Testis (tissue), 3 donors: ENCODE results near the gene ZNF521. TPM values are rescaled to one million over a fixed set of nuclear protein-coding genes. Genes with fewer than 3 reads are reported as not detected.

Experiments
- DNase-seq: peaks from one replicate; pipeline ENCODE4 v3.0.0-alpha.2; 2019
- H3K27ac ChIP-seq, 2 donors: fragments of 200-600 bp; sonication (generic); one replicate each; pipeline ENCODE4 v1.5.1; 2019
- H3K27me3 ChIP-seq: fragments of 200-600 bp; sonication (generic); one replicate; pipeline ENCODE4 v1.5.1; 2019
- H3K36me3 ChIP-seq: fragments of 200-600 bp; sonication (generic); one replicate; pipeline ENCODE4 v1.5.1; 2017; ENCODE audit warnings: low read depth; ENCODE audit errors: missing control alignments
- H3K4me1 ChIP-seq: fragments of 200-600 bp; sonication (generic); one replicate; pipeline ENCODE4 v1.5.1; 2019
- H3K4me3 ChIP-seq, 2 donors: fragments of 200-600 bp; sonication (generic); one replicate each; pipeline ENCODE4 v1.5.1; 2017 to 2019
- H3K9me3 ChIP-seq: fragments of 200-600 bp; sonication (generic); one replicate; pipeline ENCODE4 v1.5.1; 2017
- CTCF ChIP-seq, 3 experiments: fragments of 450-650 bp in 2 of 3; fragments of 200-600 bp in 1 of 3; sonication (generic) in 1 of 3; IDR thresholded peaks; one replicate each; pipeline ENCODE4 v1.5.1; 2016 to 2019; ENCODE audit warnings: antibody characterized with exemption in 3 of 3, mild to moderate bottlenecking in 2 of 3, moderate library complexity in 1 of 3
- POLR2A ChIP-seq: fragments of 450-650 bp; IDR thresholded peaks from one replicate; pipeline ENCODE4 v1.6.1; 2017; ENCODE audit warnings: antibody characterized with exemption, mild to moderate bottlenecking, moderate library complexity
- WGBS, 2 donors: methylation state at CpG; one replicate each; pipeline ENCODE4 v1.1.5; 2018; 5-methylcytosine and 5-hydroxymethylcytosine counted together
- intact Hi-C: fragments of 100-400 bp; cut with DNase I; formaldehyde crosslinking; loops from one replicate; pipeline ENCODE4 v1.15.1; 2023; ENCODE audit warnings: low total_unique reads
- polyA plus RNA-seq: library from polyadenylated mRNA; stranded (reverse); fragments of 350-450 nt; fragmentation: Illumina TruSeq; extraction: RNeasy Lipid Tissue Mini Kit (QIAGEN cat#74804); gene quantifications from one replicate; pipeline ENCODE4 v1.2.3, GENCODE V29; 2014; ENCODE audit warnings: low read depth, low replicate concordance; ENCODE audit not compliant: insufficient read depth
- total RNA-seq, 2 donors: library from RNA; depleted of rRNA; stranded (reverse); fragments of >200 nt; gene quantifications; one replicate each; pipeline ENCODE4 v1.2.3, GENCODE V29; 2016

ZNF521 gene
- total and polyA plus RNA-seq, 3 donors from 2014 or later, result 8.7 to 46.9 (median 34.7) TPM

DNA sequence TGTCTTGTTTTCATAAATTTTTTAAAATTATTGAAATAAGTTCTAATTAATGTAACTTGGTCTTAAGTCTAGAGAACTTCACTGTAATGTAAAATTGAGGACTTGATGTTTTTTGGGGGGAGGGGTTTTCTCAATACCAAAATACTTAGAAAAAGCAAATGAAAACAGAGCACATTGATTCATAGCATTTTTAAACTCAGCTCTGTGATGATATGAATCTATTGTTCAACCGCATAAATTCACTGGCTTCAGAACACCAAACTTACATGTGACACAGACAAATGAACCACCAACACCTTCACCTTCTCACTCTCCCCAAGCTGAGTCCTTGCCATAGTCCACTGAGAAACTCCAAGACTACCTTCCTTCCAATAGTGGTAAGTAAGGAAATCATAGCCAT, 108.2 kb downstream of the ZNF521 start:
- no peak for TF ChIP-seq CTCF (IDR thresholded peaks at IDR 0.05)
- no peak for TF ChIP-seq POLR2A
- 92% methylated on average over 1 of the region's 1 CpG for WGBS, 2 donors
- no peaks in the 10 kb centered on the region for H3K27me3 ChIP-seq
- intact Hi-C loops, result no loop called here
- no peaks in the 10 kb centered on the region for H3K36me3 ChIP-seq
- no peaks in the 10 kb centered on the region for H3K4me1 ChIP-seq
- no peak overlapping the region for H3K27ac ChIP-seq
- DNase-seq, result no peak
- no peak overlapping the region for H3K4me3 ChIP-seq
- no peaks in the 10 kb centered on the region for H3K9me3 ChIP-seq

DNA sequence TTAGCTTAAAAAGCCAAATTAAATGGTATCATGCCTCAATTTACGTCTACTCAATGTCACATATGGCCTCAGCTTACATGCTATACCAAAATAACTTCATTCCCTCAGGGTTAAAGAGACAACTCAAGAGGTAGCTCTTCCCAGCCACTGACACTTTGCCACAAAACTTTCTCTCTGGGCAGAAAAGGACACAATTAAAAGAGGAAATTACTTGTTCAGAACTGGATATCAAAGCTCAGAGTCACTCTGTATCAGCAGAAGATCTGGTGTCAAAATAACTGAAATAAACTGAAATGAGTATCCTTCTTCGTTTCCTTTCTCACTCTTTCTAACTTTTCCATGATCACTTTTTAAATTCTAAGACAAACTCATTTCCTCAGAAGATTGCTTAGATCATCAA, 108.7 kb downstream of the ZNF521 start:
- H3K27ac ChIP-seq, result no peak overlapping the region

DNA sequence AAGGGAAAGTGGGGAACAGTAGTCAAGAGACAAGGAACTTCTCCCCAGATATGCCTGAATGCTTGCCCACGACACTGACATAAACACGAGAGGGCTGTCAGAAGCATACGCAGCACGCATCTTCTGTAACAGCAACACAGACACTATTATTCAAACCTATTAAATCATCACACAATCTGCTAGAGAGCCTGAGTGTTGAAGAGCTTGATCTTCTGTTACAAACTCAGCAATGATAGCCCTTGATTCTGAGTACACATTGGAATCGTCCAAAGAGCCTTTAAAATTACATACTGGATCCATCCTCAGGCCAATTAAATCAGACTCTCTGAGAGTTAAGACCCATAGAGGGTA, 111.6 kb downstream of the ZNF521 start:
- TF ChIP-seq CTCF (IDR thresholded peaks at IDR 0.05) (no peak), POLR2A (no peak)
- WGBS, 2 donors, result 88 to 89% methylated on average over 5 of the region's 5 CpGs
- Histone ChIP-seq H3K27me3 (no peaks in the 10 kb centered on the region), H3K27ac (no peak overlapping the region), H3K4me3 (no peak overlapping the region), H3K9me3 (no peaks in the 10 kb centered on the region), H3K36me3 (no peaks in the 10 kb centered on the region), H3K4me1 (no peaks in the 10 kb centered on the region)
- intact Hi-C loops, result no loop called here
- DNase-seq, result no peak

More for the DNA sequence above, 108.7 kb downstream of the ZNF521 start:
- intact Hi-C loops, result no loop called here
- Histone ChIP-seq H3K4me3 (no peak overlapping the region), H3K36me3 (no peaks in the 10 kb centered on the region), H3K9me3 (no peaks in the 10 kb centered on the region), H3K4me1 (no peaks in the 10 kb centered on the region), H3K27me3 (no peaks in the 10 kb centered on the region)
- no peak for TF ChIP-seq CTCF (IDR thresholded peaks at IDR 0.05)
- no peak for TF ChIP-seq POLR2A
- 83 to 90% methylated on average over 2 of the region's 2 CpGs for WGBS, 2 donors
- DNase-seq, result no peak

DNA sequence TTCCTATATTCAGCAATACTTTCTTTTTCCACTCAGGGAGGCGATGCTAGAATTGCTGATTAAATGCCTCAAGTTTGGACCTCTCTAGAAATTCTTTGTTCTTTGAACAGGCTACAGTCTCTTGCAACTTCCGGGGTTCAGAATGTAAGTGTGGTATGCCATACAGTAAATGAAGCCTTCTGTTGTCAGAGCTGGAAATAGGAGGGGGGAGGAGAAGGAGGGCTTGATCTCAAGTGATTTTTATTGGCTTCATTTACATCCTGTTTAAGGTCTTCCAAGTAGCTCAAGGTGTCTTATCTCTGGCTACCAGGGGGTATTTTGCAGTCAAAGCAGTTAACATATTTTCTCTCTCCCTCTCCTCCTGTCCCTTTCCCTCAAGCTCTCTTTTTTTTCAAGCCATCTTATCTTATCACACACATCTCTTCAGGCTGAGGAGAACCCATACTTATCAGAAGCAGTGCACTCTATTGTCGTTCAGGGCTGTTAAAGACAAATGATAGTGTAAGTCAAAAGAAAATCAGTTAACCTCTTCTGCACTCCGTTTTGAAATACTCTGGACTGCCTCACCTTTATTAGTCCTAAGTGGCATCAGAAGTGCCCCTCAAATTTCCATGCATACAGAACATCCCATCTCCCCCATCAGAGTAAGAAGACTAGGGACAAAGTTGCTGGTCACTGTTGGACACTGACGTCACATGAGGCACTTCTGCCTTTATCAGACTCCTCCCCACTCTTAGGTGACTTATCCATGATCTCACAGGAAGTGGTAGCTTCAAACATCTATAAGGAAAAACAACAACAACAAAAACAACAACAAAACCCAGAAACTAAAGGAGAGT, 112.2 kb downstream of the ZNF521 start:
- H3K4me1 ChIP-seq, result no peaks in the 10 kb centered on the region
- H3K4me3 ChIP-seq, result no peak overlapping the region
- intact Hi-C loops, result no loop called here
- WGBS, 2 donors, result 63 to 67% methylated on average over 5 of the region's 5 CpGs
- no peaks in the 10 kb centered on the region for H3K36me3 ChIP-seq
- TF ChIP-seq CTCF (IDR thresholded peaks at IDR 0.05) (no peak), POLR2A (no peak)
- no peaks in the 10 kb centered on the region for H3K9me3 ChIP-seq
- no peaks in the 10 kb centered on the region for H3K27me3 ChIP-seq
- H3K27ac ChIP-seq, result no peak overlapping the region
- DNase-seq, result no peak

GRCh38 chr18:25239151-25239550, 112.8 kb downstream of the ZNF521 start:
- TF ChIP-seq POLR2A (no peak), CTCF (IDR thresholded peaks at IDR 0.05) (no peak)
- Histone ChIP-seq H3K4me3 (no peak overlapping the region), H3K27me3 (no peaks in the 10 kb centered on the region), H3K36me3 (no peaks in the 10 kb centered on the region), H3K27ac (no peak overlapping the region), H3K4me1 (no peaks in the 10 kb centered on the region), H3K9me3 (no peaks in the 10 kb centered on the region)
- intact Hi-C loops, result no loop called here
- DNase-seq, result no peak
- 83 to 89% methylated on average over 3 of the region's 3 CpGs for WGBS, 2 donors
